Naive thymus-derived CD4-positive, alpha-beta T cell (primary cell): ENCODE results near the gene NBEAL2. TPM values are rescaled to one million over a fixed set of nuclear protein-coding genes. Genes with fewer than 3 reads are reported as not detected.

ENCODE experiments used
- ATAC-seq: fragments of 150-1000 bp; cut with Tn5 transposase; 2 replicates; pipeline ENCODE4 v1.10.0; 2021; ENCODE audit warnings: mild to moderate bottlenecking, moderate library complexity
- CTCF ChIA-PET: fragments of 350-600 bp; sonication (Branson Sonifier 250); formaldehyde crosslinking; loops from one replicate; lab custom pipeline; 2021; ENCODE audit warnings: antibody characterized with exemption; lab: Charles Lee
- POLR2A ChIA-PET: fragments of 350-600 bp; sonication (Branson Sonifier 250); formaldehyde crosslinking; loops from one replicate; lab custom pipeline; 2021; ENCODE audit warnings: antibody characterized with exemption, inconsistent platforms; lab: Charles Lee
- DNase-seq, 9 donors: peaks; one replicate each; pipeline versions ENCODE4 v3.0.0 to v3.0.0-alpha.2; 2020 to 2022; ENCODE audit warnings: mixed read lengths in 1 of 9
- H3K27ac ChIP-seq: one replicate; pipeline ENCODE4 v1.7.0; 2013; ENCODE audit warnings: mild to moderate bottlenecking, low read depth, low read length, moderate library complexity
- H3K27me3 ChIP-seq, 2 donors: one replicate each; pipeline ENCODE4 v1.7.0; 2013; ENCODE audit warnings: low read length in 2 of 2, mild to moderate bottlenecking in 2 of 2, moderate library complexity in 2 of 2; ENCODE audit not compliant: control insufficient read depth in 2 of 2, insufficient read depth in 2 of 2
- H3K36me3 ChIP-seq, 3 experiments: 1 replicate in 2 of 3; 2 replicates in 1 of 3; pipeline ENCODE4 v1.7.0; 2013; ENCODE audit warnings: low read length in 3 of 3, mild to moderate bottlenecking in 3 of 3, moderate library complexity in 1 of 3; ENCODE audit not compliant: insufficient read depth in 3 of 3, control insufficient read depth in 2 of 3
- H3K4me1 ChIP-seq, 2 donors: one replicate each; pipeline ENCODE4 v1.7.0; 2013; ENCODE audit warnings: low read length in 2 of 2, mild to moderate bottlenecking in 2 of 2, moderate library complexity in 1 of 2; ENCODE audit not compliant: control insufficient read depth in 2 of 2, insufficient read depth in 2 of 2
- H3K4me3 ChIP-seq: 2 replicates; pipeline ENCODE4 v1.7.0; 2013; ENCODE audit warnings: mild to moderate bottlenecking, low read length
- H3K9me3 ChIP-seq, 3 experiments: 1 replicate in 2 of 3; 2 replicates in 1 of 3; pipeline ENCODE4 v1.7.0; 2013; ENCODE audit warnings: low read length in 3 of 3; ENCODE audit not compliant: control insufficient read depth in 2 of 3
- H3K27ac Mint-ChIP-seq, 9 donors: one replicate each; pipeline ENCODE4 v1.8.0; 2020 to 2022; ENCODE audit warnings: mixed read lengths in 9 of 9, mild to moderate bottlenecking in 8 of 9, moderate library complexity in 5 of 9, inconsistent platforms in 2 of 9
- H3K27me3 Mint-ChIP-seq, 5 donors: one replicate each; pipeline ENCODE4 v1.8.0; 2021 to 2022; ENCODE audit warnings: mixed read lengths in 5 of 5, mild to moderate bottlenecking in 1 of 5
- H3K36me3 Mint-ChIP-seq, 5 donors: one replicate each; pipeline ENCODE4 v1.8.0; 2020 to 2022; ENCODE audit warnings: mixed read lengths in 5 of 5, mild to moderate bottlenecking in 3 of 5, inconsistent platforms in 1 of 5
- H3K4me1 Mint-ChIP-seq, 7 donors: one replicate each; pipeline ENCODE4 v1.8.0; 2020 to 2022; ENCODE audit warnings: mixed read lengths in 7 of 7, mild to moderate bottlenecking in 3 of 7, inconsistent platforms in 1 of 7
- H3K4me3 Mint-ChIP-seq, 10 donors: one replicate each; pipeline ENCODE4 v1.8.0; 2020 to 2022; ENCODE audit warnings: mild to moderate bottlenecking in 10 of 10, mixed read lengths in 10 of 10, moderate library complexity in 6 of 10, inconsistent platforms in 2 of 10
- H3K9me3 Mint-ChIP-seq, 11 donors: one replicate each; pipeline ENCODE4 v1.8.0; 2020 to 2022; ENCODE audit warnings: mixed read lengths in 11 of 11, mild to moderate bottlenecking in 4 of 11, inconsistent platforms in 1 of 11, moderate library complexity in 1 of 11
- intact Hi-C, 2 donors: fragments of 100-400 bp; cut with micrococcal nuclease; formaldehyde crosslinking; loops; one replicate each; pipeline ENCODE4 v1.15.1; 2023
- polyA plus RNA-seq, 2 donors: library from polyadenylated mRNA; unstranded; fragments of 300-500 nt; fragmentation: Illumina TruSeq; gene quantifications; one replicate each; pipeline ENCODE4 v1.2.3, GENCODE V29; 2021
- total RNA-seq, 6 experiments: library from RNA in 5 of 6; stranded (reverse) in 5 of 6; gene quantifications; 1 replicate in 5 of 6; 2 replicates in 1 of 6; pipeline ENCODE4 v1.2.3 and lab custom pipeline; 2021 to 2026

The NBEAL2 gene
- total and polyA plus RNA-seq, 7 experiments from 2014 or later: 1.7 to 289 (median 50.4) TPM

GRCh38 chr3:46990573-46991374 is 11.3 kb downstream of the NBEAL2 start:
- ChIA-PET CTCF (interaction anchor here (0.6 to 1.7 kb wide), 2 partner anchors 12 to 96 kb away, joined by 3 to 4 read pairs; no protein-coding TSS in a partner anchor), POLR2A (no interaction called here)
- H3K36me3 ChIP-seq: peaks cover 0 to 11% (median 0%) of the 10 kb centered on the region in 3 experiments
- peak overlapping the region in 5 of 9 donors; percentile 34 to 87 (median 81) for H3K27ac Mint-ChIP-seq
- H3K4me1 ChIP-seq: peaks cover 36 to 38% of the 10 kb centered on the region in 2 donors
- H3K9me3 ChIP-seq: no peaks in the 10 kb centered on the region
- ATAC-seq (no peak), DNase-seq (no peak)
- intact Hi-C loops: no loop called here
- H3K27me3 ChIP-seq: no peaks in the 10 kb centered on the region
- H3K4me1 Mint-ChIP-seq: peaks cover 34 to 55% (median 48%) of the 10 kb centered on the region in 7 donors
- H3K9me3 Mint-ChIP-seq: no peaks in the 10 kb centered on the region
- H3K27ac ChIP-seq: no peak overlapping the region
- no peak overlapping the region for H3K4me3 ChIP-seq
- no peak overlapping the region for H3K4me3 Mint-ChIP-seq
- H3K36me3 Mint-ChIP-seq: peaks cover 0 to 29% (median 0%) of the 10 kb centered on the region in 5 donors
- no peaks in the 10 kb centered on the region for H3K27me3 Mint-ChIP-seq

- Mint-ChIP-seq H3K4me1 (peaks cover 26 to 47% (median 40%) of the 10 kb centered on the region in 7 donors), H3K36me3 (peaks cover 0 to 24% (median 0%) of the 10 kb centered on the region in 5 donors), H3K27ac (peak overlapping the region in 1 of 9 donors; percentile 16), H3K27me3 (no peaks in the 10 kb centered on the region), H3K4me3 (no peak overlapping the region), H3K9me3 (no peaks in the 10 kb centered on the region)
- Histone ChIP-seq H3K27ac (no peak overlapping the region), H3K4me1 (peaks cover 28 to 31% of the 10 kb centered on the region in 2 donors), H3K4me3 (no peak overlapping the region), H3K27me3 (no peaks in the 10 kb centered on the region), H3K9me3 (no peaks in the 10 kb centered on the region), H3K36me3 (peaks cover 0 to 11% (median 0%) of the 10 kb centered on the region in 3 experiments)
- ChIA-PET CTCF (interaction anchor here (1.7 kb wide), 1 partner anchor 11 kb away, joined by 4 read pairs; no protein-coding TSS in a partner anchor), POLR2A (interaction anchor here (0.8 kb wide), 1 partner anchor 11 kb away, joined by 3 read pairs; no protein-coding TSS in a partner anchor)
- ATAC-seq: no peak
- intact Hi-C loops: no loop called here
- DNase-seq: no peak
These were observed 12.1 kb downstream of the NBEAL2 start for GRCh38 chr3:46991406-46992165.

DNA sequence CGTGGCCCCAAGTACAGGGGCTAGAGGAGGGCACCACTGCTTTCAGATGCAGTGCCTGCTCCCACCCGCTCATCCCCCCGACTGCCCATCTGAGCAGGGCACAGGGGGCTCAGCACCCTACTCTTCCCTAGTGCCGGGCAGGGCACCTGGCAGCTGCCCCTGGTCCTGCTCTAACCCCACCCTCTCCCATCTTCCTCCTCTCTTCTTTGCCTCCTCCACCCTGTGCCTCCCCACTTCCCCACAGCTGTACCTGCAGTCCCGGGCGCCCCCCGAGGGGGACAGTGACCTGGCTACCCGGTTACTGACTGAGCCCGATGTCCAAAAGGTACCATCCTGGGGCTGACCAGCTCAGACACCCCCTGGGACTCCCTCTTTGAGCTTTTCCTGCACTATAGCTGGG is 12.8 kb downstream of the NBEAL2 start:
- Histone ChIP-seq H3K27me3 (no peaks in the 10 kb centered on the region), H3K9me3 (no peaks in the 10 kb centered on the region), H3K4me3 (no peak overlapping the region), H3K36me3 (peaks cover 0 to 11% (median 0%) of the 10 kb centered on the region in 3 experiments), H3K4me1 (peaks cover 21 to 29% of the 10 kb centered on the region in 2 donors), H3K27ac (no peak overlapping the region)
- peak overlapping the region in 1 of 9 donors; percentile 52 for H3K27ac Mint-ChIP-seq
- H3K4me1 Mint-ChIP-seq: peaks cover 19 to 46% (median 37%) of the 10 kb centered on the region in 7 donors
- peaks cover 0 to 26% (median 0%) of the 10 kb centered on the region in 5 donors for H3K36me3 Mint-ChIP-seq
- DNase-seq: no peak
- CTCF ChIA-PET: interaction anchor here (1.7 kb wide), 1 partner anchor 10 kb away, joined by 4 read pairs; no protein-coding TSS in a partner anchor
- POLR2A ChIA-PET: interaction anchor here (0.8 kb wide), 1 partner anchor 11 kb away, joined by 3 read pairs; no protein-coding TSS in a partner anchor
- H3K9me3 Mint-ChIP-seq: no peaks in the 10 kb centered on the region
- H3K27me3 Mint-ChIP-seq: no peaks in the 10 kb centered on the region
- intact Hi-C loops: no loop called here
- H3K4me3 Mint-ChIP-seq: no peak overlapping the region
- ATAC-seq: no peak

- POLR2A ChIA-PET: interaction anchor here (0.9 to 1.0 kb wide), 2 partner anchors 11 to 14 kb away, joined by 4 to 5 read pairs; partner anchors contain the start of gene NBEAL2
- peaks cover 13 to 19% of the 10 kb centered on the region in 2 donors for H3K4me1 ChIP-seq
- H3K27me3 Mint-ChIP-seq: no peaks in the 10 kb centered on the region
- peaks cover 0 to 11% (median 0%) of the 10 kb centered on the region in 3 experiments for H3K36me3 ChIP-seq
- ATAC-seq (no peak), DNase-seq (no peak)
- H3K27ac Mint-ChIP-seq: no peak overlapping the region
- no peaks in the 10 kb centered on the region for H3K27me3 ChIP-seq
- H3K4me3 ChIP-seq: no peak overlapping the region
- H3K36me3 Mint-ChIP-seq: peaks cover 0 to 27% (median 0%) of the 10 kb centered on the region in 5 donors
- H3K9me3 Mint-ChIP-seq: no peaks in the 10 kb centered on the region
- H3K27ac ChIP-seq: no peak overlapping the region
- CTCF ChIA-PET: interaction anchor here (0.9 to 2.3 kb wide), 2 partner anchors 10 to 70 kb away, joined by 4 to 6 read pairs; no protein-coding TSS in a partner anchor
- intact Hi-C loops: no loop called here
- H3K4me1 Mint-ChIP-seq: peaks cover 21 to 41% (median 32%) of the 10 kb centered on the region in 7 donors
- H3K9me3 ChIP-seq: no peaks in the 10 kb centered on the region
- H3K4me3 Mint-ChIP-seq: no peak overlapping the region
These were observed 13.8 kb downstream of the NBEAL2 start for GRCh38 chr3:46993292-46993691.

DNA sequence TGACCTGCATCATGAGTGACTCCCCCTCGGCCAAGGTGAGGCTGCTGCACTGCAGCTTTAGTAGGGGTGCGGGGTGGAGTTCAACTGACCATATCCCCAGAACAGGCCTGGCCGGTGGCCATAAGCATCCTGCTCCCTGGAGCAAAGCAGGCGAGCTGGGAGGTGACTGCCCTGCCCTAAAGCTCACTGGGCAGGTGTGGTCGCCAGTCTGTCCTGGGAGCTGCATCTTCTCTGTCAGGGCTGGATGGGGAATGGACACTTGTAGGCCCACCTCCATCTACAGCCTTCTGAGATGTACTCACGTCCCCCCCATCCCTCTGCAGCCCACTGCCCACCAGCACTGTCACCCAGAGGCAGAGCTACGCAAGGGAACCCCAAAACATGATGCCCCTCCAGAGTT is 14.5 kb downstream of the NBEAL2 start:
- ChIA-PET POLR2A (interaction anchor here (0.9 to 1.0 kb wide), 2 partner anchors 12 to 14 kb away, joined by 4 to 5 read pairs; partner anchors contain the start of gene NBEAL2), CTCF (interaction anchor here (0.9 to 2.3 kb wide), 3 partner anchors 11 to 134 kb away, joined by 3 to 6 read pairs (median 4); no protein-coding TSS in a partner anchor)
- no peaks in the 10 kb centered on the region for H3K27me3 ChIP-seq
- no peak overlapping the region for H3K4me3 ChIP-seq
- DNase-seq: no peak
- Mint-ChIP-seq H3K27me3 (no peaks in the 10 kb centered on the region), H3K4me1 (peaks cover 17 to 34% (median 27%) of the 10 kb centered on the region in 7 donors), H3K27ac (no peak overlapping the region), H3K9me3 (no peaks in the 10 kb centered on the region), H3K4me3 (no peak overlapping the region), H3K36me3 (peaks cover 0 to 23% (median 0%) of the 10 kb centered on the region in 5 donors)
- peaks cover 0 to 11% (median 0%) of the 10 kb centered on the region in 3 experiments for H3K36me3 ChIP-seq
- no peak for ATAC-seq
- no peaks in the 10 kb centered on the region for H3K9me3 ChIP-seq
- intact Hi-C loops: no loop called here
- H3K27ac ChIP-seq: no peak overlapping the region
- peaks cover 6 to 16% of the 10 kb centered on the region in 2 donors for H3K4me1 ChIP-seq
